GM18867 (cell line): ENCODE results near the gene NOXA1.
"Not testable (repeated sequence)": the region's sequence is repeated elsewhere in the genome, so short reads cannot be mapped to it uniquely, and the experiment has no call there.

Experiments
- ATAC-seq: cut with Tn5 transposase; IDR thresholded peaks from one replicate; pipeline ENCODE4 v1.9.1; 2021; ENCODE audit warnings: mild to moderate bottlenecking, moderate library complexity; ENCODE audit not compliant: unreplicated experiment

NOXA1 gene

GRCh38 chr9:137422604-137423513, at the start of gene NOXA1, which contains the start of gene EXD3:
Gene NOXA1 (plus strand): TSS chr9:137423393. CDS start chr9:137423530, 137 bp downstream.
Gene EXD3 (minus strand): TSS chr9:137423162. CDS start chr9:137395357, 27,805 bp downstream.
- peak; percentile 80 for ATAC-seq

GRCh38 chr9:137373611-137373980, 49.6 kb upstream of the NOXA1 start:
- ATAC-seq = no peak

GRCh38 chr9:137374131-137374845, 48.9 kb upstream of the NOXA1 start:
- no peak for ATAC-seq

GRCh38 chr9:137375321-137376058, 47.7 kb upstream of the NOXA1 start:
- no peak for ATAC-seq

GRCh38 chr9:137376386-137376785, 46.8 kb upstream of the NOXA1 start:
- no peak for ATAC-seq

GRCh38 chr9:137378688-137379410, 44.3 kb upstream of the NOXA1 start:
- ATAC-seq = not testable (repeated sequence)

GRCh38 chr9:137379761-137380161, 43.4 kb upstream of the NOXA1 start:
- ATAC-seq = no peak

- ATAC-seq = no peak
Measured at GRCh38 chr9:137380171-137380570, 43.0 kb upstream of the NOXA1 start.

- ATAC-seq = no peak
Measured at GRCh38 chr9:137380606-137381005, 42.6 kb upstream of the NOXA1 start.

- ATAC-seq = no peak
Measured at GRCh38 chr9:137381501-137382443, 41.4 kb upstream of the NOXA1 start.

GRCh38 chr9:137382444-137383080, 40.6 kb upstream of the NOXA1 start:
- ATAC-seq = no peak

GRCh38 chr9:137383081-137383783, 40.0 kb upstream of the NOXA1 start:
- no peak for ATAC-seq

- ATAC-seq = no peak
Measured at GRCh38 chr9:137383784-137384756, 39.1 kb upstream of the NOXA1 start.

GRCh38 chr9:137385061-137385655, 38.0 kb upstream of the NOXA1 start:
- ATAC-seq = no peak

- ATAC-seq = not testable (repeated sequence)
Measured at GRCh38 chr9:137386507-137387113, 36.6 kb upstream of the NOXA1 start.

GRCh38 chr9:137387114-137387890, 35.9 kb upstream of the NOXA1 start:
- ATAC-seq = no peak
